ENCODE results near the gene PCDHB13. TPM values are rescaled to one million over a fixed set of nuclear protein-coding genes. Genes with fewer than 3 reads are reported as not detected.
"Not testable (repeated sequence)": the region's sequence is repeated elsewhere in the genome, so short reads cannot be mapped to it uniquely, and the experiment has no call there.

PCDHB13 gene
- total and polyA plus RNA-seq, 8 donors = 1.8 to 6.9 (median 5.8) TPM

- peak in 1 of 2 donors; percentile 13 for TF ChIP-seq CTCF (IDR thresholded peaks at IDR 0.05)
- DNase-seq = peak in 1 of 4 donors; percentile 29
- Histone ChIP-seq H3K27ac (no peak within 1 kb of the TSS), H3K27me3 (peaks cover 3 to 38% of the 10 kb centered on the region in 2 donors), H3K9me3 (peaks cover 0 to 72% of the 10 kb centered on the region in 2 donors), H3K36me3 (no peaks in the 10 kb centered on the region), H3K4me1 (no peaks in the 10 kb centered on the region), H3K4me3 (no peak within 1 kb of the TSS)
- ATAC-seq = no peak
- intact Hi-C loops (cut with DNase I) = no loop called here
Measured at GRCh38 chr5:141192110-141192725, 21.5 kb upstream of the PCDHB13 start, which contains the start of gene PCDHB10. PCDHB10 (plus strand) TSS chr5:141192353; CDS start chr5:141192553, 200 bp downstream.

GRCh38 chr5:141194332-141194731, 19.4 kb upstream of the PCDHB13 start:
- H3K9me3 ChIP-seq = peaks cover 5 to 86% of the 10 kb centered on the region in 2 donors
- H3K27ac ChIP-seq; intact Hi-C loops (cut with DNase I); H3K4me1 ChIP-seq; ATAC-seq; H3K36me3 ChIP-seq; DNase-seq; H3K4me3 ChIP-seq: not testable (repeated sequence)
- H3K27me3 ChIP-seq = peaks cover 3 to 29% of the 10 kb centered on the region in 2 donors

GRCh38 chr5:141196363-141196762, 17.4 kb upstream of the PCDHB13 start:
- Histone ChIP-seq H3K36me3 (no peaks in the 10 kb centered on the region), H3K27me3 (peaks cover 0 to 36% of the 10 kb centered on the region in 2 donors), H3K9me3 (peaks cover 5 to 84% of the 10 kb centered on the region in 2 donors), H3K4me3 (no peak overlapping the region), H3K27ac (no peak overlapping the region), H3K4me1 (no peaks in the 10 kb centered on the region)
- TF ChIP-seq CTCF (IDR thresholded peaks at IDR 0.05) = no peak
- DNase-seq (no peak), ATAC-seq (no peak)
- intact Hi-C loops (cut with DNase I) = no loop called here

- Histone ChIP-seq H3K27me3 (peaks cover 0 to 33% of the 10 kb centered on the region in 2 donors), H3K4me1 (no peaks in the 10 kb centered on the region), H3K36me3 (no peaks in the 10 kb centered on the region), H3K4me3 (no peak within 1 kb of the TSS), H3K9me3 (peaks cover 5 to 92% of the 10 kb centered on the region in 2 donors), H3K27ac (no peak within 1 kb of the TSS)
- ATAC-seq (peak; percentile 26), DNase-seq (no peak)
- intact Hi-C loops (cut with DNase I) = no loop called here
- TF ChIP-seq CTCF (IDR thresholded peaks at IDR 0.05) = no peak
Measured at GRCh38 chr5:141199359-141200235, 14.1 kb upstream of the PCDHB13 start, which contains the start of gene PCDHB11. PCDHB11 (plus strand) TSS chr5:141199627; CDS start chr5:141199775, 148 bp downstream.

GRCh38 chr5:141201126-141201525, 12.6 kb upstream of the PCDHB13 start:
- H3K9me3 ChIP-seq = peaks cover 5 to 83% of the 10 kb centered on the region in 2 donors

GRCh38 chr5:141201646-141202045, 12.1 kb upstream of the PCDHB13 start:
- intact Hi-C loops (cut with DNase I); H3K36me3 ChIP-seq; H3K4me3 ChIP-seq; H3K4me1 ChIP-seq; ATAC-seq; H3K27ac ChIP-seq: not testable (repeated sequence)
- DNase-seq = peak in 1 of 4 donors; percentile 59
- Histone ChIP-seq H3K9me3 (peaks cover 5 to 78% of the 10 kb centered on the region in 2 donors), H3K27me3 (peaks cover 0 to 32% of the 10 kb centered on the region in 2 donors)

More at GRCh38 chr5:141201126-141201525, 12.6 kb upstream of the PCDHB13 start:
- H3K27ac ChIP-seq; intact Hi-C loops (cut with DNase I); DNase-seq; H3K4me3 ChIP-seq; ATAC-seq; H3K36me3 ChIP-seq; H3K4me1 ChIP-seq: not testable (repeated sequence)
- H3K27me3 ChIP-seq = peaks cover 0 to 32% of the 10 kb centered on the region in 2 donors

Data from left lung (tissue), 10 donors.